Ascending aorta (tissue), 2 donors: ENCODE measurements around the gene IL20RB. TPM values are rescaled to one million over a fixed set of nuclear protein-coding genes. Genes with fewer than 3 reads are reported as not detected.

ENCODE experiments used
- DNase-seq, 2 donors: peaks; one replicate each; pipeline ENCODE4 v3.0.0-alpha.2; 2019; ENCODE audit warnings: low spot score in 2 of 2
- H3K27ac ChIP-seq, 2 donors: fragments of 200-600 bp; sonication (generic); one replicate each; pipeline ENCODE4 v1.5.1; 2016 to 2017; ENCODE audit warnings: mild to moderate bottlenecking in 1 of 2
- H3K27me3 ChIP-seq: fragments of 200-600 bp; sonication (generic); one replicate; pipeline ENCODE4 v1.5.1; 2017
- H3K36me3 ChIP-seq, 2 donors: fragments of 200-600 bp; sonication (generic); one replicate each; pipeline ENCODE4 v1.5.1; 2016
- H3K4me1 ChIP-seq, 2 donors: fragments of 200-600 bp; sonication (generic); one replicate each; pipeline ENCODE4 v1.5.1; 2016 to 2017; ENCODE audit warnings: mild to moderate bottlenecking in 1 of 2
- H3K4me3 ChIP-seq, 2 donors: fragments of 200-600 bp; sonication (generic); one replicate each; pipeline ENCODE4 v1.5.1; 2016 to 2017; ENCODE audit warnings: mild to moderate bottlenecking in 1 of 2
- H3K9me3 ChIP-seq, 2 donors: fragments of 200-600 bp; sonication (generic); one replicate each; pipeline ENCODE4 v1.5.1; 2016
- intact Hi-C: fragments of 100-400 bp; cut with DNase I; formaldehyde crosslinking; loops from one replicate; pipeline ENCODE4 v1.15.1; 2023
- total RNA-seq: library from RNA; depleted of rRNA; stranded (reverse); fragments of >200 nt; gene quantifications from one replicate; pipeline ENCODE4 v1.1.0, GENCODE V29; 2016
- TF ChIP-seq, protein P1 (sequence below), 3 experiments: fragments of 200-600 bp in 2 of 3; fragments of 450-650 bp in 1 of 3; sonication (generic) in 2 of 3; IDR thresholded peaks; one replicate each; pipeline ENCODE4 v1.5.1; 2016 to 2019; ENCODE audit warnings: antibody characterized with exemption in 3 of 3, mild to moderate bottlenecking in 1 of 3, moderate library complexity in 1 of 3

IL20RB gene
- total RNA-seq, 1 donor from 2014 or later, result not detected

DNA sequence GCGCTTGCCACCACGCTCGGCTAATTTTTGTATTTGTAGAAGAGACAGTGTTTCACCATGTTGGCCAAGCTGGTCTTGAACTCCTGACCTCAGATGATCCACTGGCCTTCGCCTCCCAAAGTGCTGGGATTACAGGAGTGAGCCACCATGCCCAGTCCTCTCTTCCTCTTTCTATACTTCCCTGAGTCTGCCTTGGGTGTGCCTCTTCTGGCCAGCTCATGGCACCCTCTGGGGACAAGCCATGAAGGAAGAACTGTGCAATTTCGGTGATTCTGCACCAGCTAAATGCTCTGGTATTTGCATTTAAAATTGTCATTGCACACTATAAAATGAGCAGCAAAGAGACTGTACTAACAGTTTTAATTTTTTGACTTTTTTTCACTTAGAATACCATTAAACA lies 66.6 kb downstream of the IL20RB start:
- TF ChIP-seq, protein P1, sequence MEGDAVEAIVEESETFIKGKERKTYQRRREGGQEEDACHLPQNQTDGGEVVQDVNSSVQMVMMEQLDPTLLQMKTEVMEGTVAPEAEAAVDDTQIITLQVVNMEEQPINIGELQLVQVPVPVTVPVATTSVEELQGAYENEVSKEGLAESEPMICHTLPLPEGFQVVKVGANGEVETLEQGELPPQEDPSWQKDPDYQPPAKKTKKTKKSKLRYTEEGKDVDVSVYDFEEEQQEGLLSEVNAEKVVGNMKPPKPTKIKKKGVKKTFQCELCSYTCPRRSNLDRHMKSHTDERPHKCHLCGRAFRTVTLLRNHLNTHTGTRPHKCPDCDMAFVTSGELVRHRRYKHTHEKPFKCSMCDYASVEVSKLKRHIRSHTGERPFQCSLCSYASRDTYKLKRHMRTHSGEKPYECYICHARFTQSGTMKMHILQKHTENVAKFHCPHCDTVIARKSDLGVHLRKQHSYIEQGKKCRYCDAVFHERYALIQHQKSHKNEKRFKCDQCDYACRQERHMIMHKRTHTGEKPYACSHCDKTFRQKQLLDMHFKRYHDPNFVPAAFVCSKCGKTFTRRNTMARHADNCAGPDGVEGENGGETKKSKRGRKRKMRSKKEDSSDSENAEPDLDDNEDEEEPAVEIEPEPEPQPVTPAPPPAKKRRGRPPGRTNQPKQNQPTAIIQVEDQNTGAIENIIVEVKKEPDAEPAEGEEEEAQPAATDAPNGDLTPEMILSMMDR (IDR thresholded peaks at IDR 0.05), result no peak
- Histone ChIP-seq H3K27ac (no peak overlapping the region), H3K27me3 (no peaks in the 10 kb centered on the region), H3K36me3 (no peaks in the 10 kb centered on the region), H3K4me1 (no peaks in the 10 kb centered on the region), H3K9me3 (no peaks in the 10 kb centered on the region), H3K4me3 (no peak overlapping the region)
- intact Hi-C loops, result no loop called here
- no peak for DNase-seq

DNA sequence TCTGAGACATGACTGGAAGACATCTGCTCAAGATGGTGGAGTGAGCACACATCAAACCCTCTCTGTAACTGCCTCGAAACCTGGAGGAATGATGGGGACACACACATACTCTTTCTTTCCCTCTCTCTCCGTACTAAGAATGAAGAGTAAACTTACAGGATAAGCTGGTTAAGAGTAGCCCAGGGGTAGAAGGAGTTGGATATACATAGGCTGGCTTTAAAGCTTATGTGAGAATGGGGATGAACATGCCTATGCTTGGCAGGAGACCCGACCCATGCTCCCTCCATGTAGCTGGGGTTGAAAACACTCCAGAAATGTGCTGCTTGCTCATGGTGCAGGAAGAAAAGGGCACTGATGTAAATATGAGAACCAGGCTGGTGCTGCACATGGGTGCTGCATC lies 68.9 kb downstream of the IL20RB start:
- no peaks in the 10 kb centered on the region for H3K36me3 ChIP-seq
- no peaks in the 10 kb centered on the region for H3K27me3 ChIP-seq
- H3K27ac ChIP-seq, result no peak overlapping the region
- H3K4me1 ChIP-seq, result no peaks in the 10 kb centered on the region
- TF ChIP-seq, protein P1 (IDR thresholded peaks at IDR 0.05), result no peak
- no peak overlapping the region for H3K4me3 ChIP-seq
- intact Hi-C loops, result no loop called here
- DNase-seq, result no peak
- no peaks in the 10 kb centered on the region for H3K9me3 ChIP-seq

DNA sequence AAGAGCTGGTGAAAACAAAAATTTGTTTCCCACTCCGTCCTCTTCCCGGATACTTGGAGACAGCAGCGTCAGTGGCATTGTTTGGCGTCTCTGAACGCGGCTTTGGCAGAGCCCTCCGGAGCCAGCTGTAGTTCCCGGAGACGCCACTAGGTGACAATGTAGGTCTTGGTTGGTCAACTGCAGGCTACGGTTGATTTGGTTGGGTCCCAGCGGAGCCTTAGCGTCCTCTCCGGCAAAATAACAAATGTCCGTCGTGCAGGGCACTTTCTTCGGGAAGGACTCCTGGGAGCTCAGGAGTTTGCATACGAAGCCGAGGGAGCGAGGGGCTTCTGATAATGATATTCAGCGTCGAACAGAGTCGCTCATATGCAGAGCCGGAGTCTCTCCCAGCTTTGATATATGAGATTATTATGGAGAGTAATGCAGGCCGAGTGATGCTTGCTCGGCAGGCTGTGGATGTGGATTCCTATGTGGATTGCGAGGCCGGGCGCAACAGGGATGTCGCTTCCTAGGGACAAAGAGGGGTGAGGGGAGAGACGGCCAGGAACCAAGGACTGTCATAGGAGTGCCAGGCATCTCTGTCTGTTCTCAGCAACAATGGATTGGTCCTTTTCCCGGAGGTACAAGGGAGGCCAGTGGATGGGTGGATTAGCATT lies 74.8 kb downstream of the IL20RB start:
- TF ChIP-seq, protein P1 (IDR thresholded peaks at IDR 0.05), result peak; percentile 62 to 99 (median 97)
- H3K4me3 ChIP-seq, result peak overlapping the region; percentile 36 to 50
- intact Hi-C loops, result no loop called here
- no peaks in the 10 kb centered on the region for H3K4me1 ChIP-seq
- H3K27ac ChIP-seq, result no peak overlapping the region
- H3K9me3 ChIP-seq, result no peaks in the 10 kb centered on the region
- no peaks in the 10 kb centered on the region for H3K36me3 ChIP-seq
- no peaks in the 10 kb centered on the region for H3K27me3 ChIP-seq
- peak; percentile 12 to 95 for DNase-seq

DNA sequence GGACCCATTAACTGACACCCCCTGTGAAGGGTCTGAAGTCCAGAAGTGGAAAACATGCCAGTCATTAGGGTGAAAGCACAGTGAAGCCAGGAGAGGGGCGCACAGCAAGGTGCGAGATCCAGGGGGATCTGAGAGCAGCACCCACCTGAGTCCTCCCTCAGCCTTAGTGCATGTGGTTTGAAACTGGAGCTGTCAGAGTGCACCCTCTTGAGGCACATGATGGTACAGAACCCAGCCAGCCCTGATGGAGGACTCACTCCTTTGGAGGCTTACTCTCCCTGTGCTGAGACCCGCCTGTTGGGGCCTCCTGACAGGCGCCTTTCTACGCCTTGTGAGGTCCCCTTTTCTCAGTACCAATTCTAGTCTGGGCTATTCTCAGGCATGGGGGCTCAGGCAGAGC lies 77.8 kb downstream of the IL20RB start:
- intact Hi-C loops, result no loop called here
- no peaks in the 10 kb centered on the region for H3K36me3 ChIP-seq
- H3K9me3 ChIP-seq, result no peaks in the 10 kb centered on the region
- H3K27ac ChIP-seq, result no peak overlapping the region
- TF ChIP-seq, protein P1 (IDR thresholded peaks at IDR 0.05), result no peak
- no peak overlapping the region for H3K4me3 ChIP-seq
- no peaks in the 10 kb centered on the region for H3K27me3 ChIP-seq
- DNase-seq, result no peak
- H3K4me1 ChIP-seq, result no peaks in the 10 kb centered on the region

DNA sequence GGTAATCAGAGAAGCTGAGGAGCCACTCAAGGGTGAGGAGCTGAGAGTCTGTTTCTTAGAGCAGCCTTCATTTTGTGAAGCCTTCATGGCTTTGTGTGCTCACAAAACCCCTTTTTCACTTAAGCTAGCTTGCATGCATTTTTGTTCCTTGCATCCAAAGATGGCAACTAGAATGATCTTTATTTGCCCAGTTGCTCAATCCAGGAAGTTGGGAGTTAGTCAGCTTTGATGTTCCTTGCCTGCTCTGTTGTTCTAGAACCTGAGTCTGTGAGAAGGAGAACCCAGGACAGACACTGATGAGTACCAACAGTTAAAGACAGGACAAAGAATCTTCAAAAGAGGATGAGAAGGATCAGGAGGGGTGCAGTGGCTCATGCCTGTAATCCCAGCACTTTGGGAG lies 81.8 kb downstream of the IL20RB start:
- H3K9me3 ChIP-seq, result no peaks in the 10 kb centered on the region
- no peak overlapping the region for H3K4me3 ChIP-seq
- H3K36me3 ChIP-seq, result no peaks in the 10 kb centered on the region
- no peak overlapping the region for H3K27ac ChIP-seq
- DNase-seq, result no peak
- TF ChIP-seq, protein P1 (IDR thresholded peaks at IDR 0.05), result no peak
- intact Hi-C loops, result no loop called here
- no peaks in the 10 kb centered on the region for H3K4me1 ChIP-seq
- H3K27me3 ChIP-seq, result no peaks in the 10 kb centered on the region

DNA sequence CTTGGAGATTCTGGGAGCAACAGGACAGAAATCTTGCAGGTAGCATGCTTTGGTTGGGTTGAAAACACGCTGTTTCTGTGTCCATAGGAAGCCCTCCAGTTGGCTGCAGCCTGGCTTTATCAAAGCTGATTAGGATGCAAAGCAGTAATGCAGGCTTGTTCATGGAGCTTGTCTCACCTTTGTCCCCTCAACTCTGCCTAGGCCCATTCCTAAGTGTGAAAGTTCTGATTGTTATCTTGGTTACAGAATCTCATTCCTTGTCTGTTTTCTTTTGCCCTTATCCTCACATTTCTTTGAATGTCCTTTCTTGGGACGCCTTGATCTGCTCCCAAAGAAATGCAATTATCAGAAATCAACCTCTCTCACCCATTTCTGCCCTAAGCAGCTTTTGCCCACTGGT lies 83.5 kb downstream of the IL20RB start:
- intact Hi-C loops, result no loop called here
- DNase-seq, result no peak
- H3K27ac ChIP-seq, result no peak overlapping the region

More for the DNA sequence above, 83.5 kb downstream of the IL20RB start:
- no peaks in the 10 kb centered on the region for H3K4me1 ChIP-seq
- no peaks in the 10 kb centered on the region for H3K9me3 ChIP-seq
- H3K4me3 ChIP-seq, result no peak overlapping the region
- H3K27me3 ChIP-seq, result no peaks in the 10 kb centered on the region
- TF ChIP-seq, protein P1 (IDR thresholded peaks at IDR 0.05), result no peak
- H3K36me3 ChIP-seq, result no peaks in the 10 kb centered on the region
